DMS153 treated with DMSO at 0.1 percent for 48 hours (cell line): ENCODE measurements around the gene TBXA2R.
A peak's percentile ranks its signal among the peaks of the same experiment; 100 is the strongest.
"Not testable (repeated sequence)": the region's sequence is repeated elsewhere in the genome, so short reads cannot be mapped to it uniquely, and the experiment has no call there.

ENCODE experiments used
- DNase-seq: peaks from one replicate; lab custom pipeline; 2025; ENCODE audit not compliant: unreplicated experiment; lab: John Stamatoyannopoulos, UW

The TBXA2R gene

GRCh38 chr19:3641515-3642269, 35.0 kb upstream of the TBXA2R start:
- no peak for DNase-seq

- no peak for DNase-seq
These were observed 32.8 kb upstream of the TBXA2R start for GRCh38 chr19:3639479-3639878.

GRCh38 chr19:3638208-3639193, 31.8 kb upstream of the TBXA2R start:
- no peak for DNase-seq

GRCh38 chr19:3637621-3638020, 30.9 kb upstream of the TBXA2R start:
- no peak for DNase-seq

GRCh38 chr19:3636962-3637361, 30.3 kb upstream of the TBXA2R start:
- no peak for DNase-seq

- DNase-seq: no peak
These were observed 29.8 kb upstream of the TBXA2R start for GRCh38 chr19:3636506-3636905.

GRCh38 chr19:3634496-3635045, 27.9 kb upstream of the TBXA2R start:
- no peak for DNase-seq

- no peak for DNase-seq
These were observed 26.9 kb upstream of the TBXA2R start for GRCh38 chr19:3633559-3633988.

- DNase-seq: no peak
These were observed 26.3 kb upstream of the TBXA2R start for GRCh38 chr19:3632739-3633558.

GRCh38 chr19:3632098-3632497, 25.4 kb upstream of the TBXA2R start:
- DNase-seq: no peak

- no peak for DNase-seq
These were observed 24.6 kb upstream of the TBXA2R start for GRCh38 chr19:3631053-3631861.

GRCh38 chr19:3628766-3629165, 22.1 kb upstream of the TBXA2R start:
- DNase-seq: not testable (repeated sequence)

GRCh38 chr19:3627351-3627723, 20.7 kb upstream of the TBXA2R start:
- DNase-seq: no peak

GRCh38 chr19:3626473-3627350, 20.0 kb upstream of the TBXA2R start, which contains the start of gene CACTIN:
Gene CACTIN, minus strand, starts transcription at chr19:3626790. Its CDS starts 28 bp downstream, at chr19:3626762.
- peak; percentile 92 for DNase-seq

- DNase-seq: no peak
These were observed 19.4 kb upstream of the TBXA2R start for GRCh38 chr19:3625996-3626472.

GRCh38 chr19:3623716-3624115, 17.0 kb upstream of the TBXA2R start:
- DNase-seq: no peak

GRCh38 chr19:3622224-3622623, 15.5 kb upstream of the TBXA2R start:
- no peak for DNase-seq

GRCh38 chr19:3621689-3622088, 15.0 kb upstream of the TBXA2R start:
- no peak for DNase-seq
